GM21381 (cell line): ENCODE data around the gene KCTD6.

Source experiments
- ATAC-seq: cut with Tn5 transposase; IDR thresholded peaks from one replicate; pipeline ENCODE4 v1.9.1; 2021; ENCODE audit warnings: mild to moderate bottlenecking, moderate library complexity; ENCODE audit not compliant: unreplicated experiment

KCTD6 gene

GRCh38 chr3:58551636-58552180 lies 59.8 kb downstream of the KCTD6 start:
- no peak for ATAC-seq
